ENCODE data around the gene MFNG. TPM values are rescaled to one million over a fixed set of nuclear protein-coding genes. Genes with fewer than 3 reads are reported as not detected.
A peak's percentile ranks its signal among the peaks of the same experiment; 100 is the strongest.

MFNG gene
- polyA plus RNA-seq, 1 experiment: not detected

DNA sequence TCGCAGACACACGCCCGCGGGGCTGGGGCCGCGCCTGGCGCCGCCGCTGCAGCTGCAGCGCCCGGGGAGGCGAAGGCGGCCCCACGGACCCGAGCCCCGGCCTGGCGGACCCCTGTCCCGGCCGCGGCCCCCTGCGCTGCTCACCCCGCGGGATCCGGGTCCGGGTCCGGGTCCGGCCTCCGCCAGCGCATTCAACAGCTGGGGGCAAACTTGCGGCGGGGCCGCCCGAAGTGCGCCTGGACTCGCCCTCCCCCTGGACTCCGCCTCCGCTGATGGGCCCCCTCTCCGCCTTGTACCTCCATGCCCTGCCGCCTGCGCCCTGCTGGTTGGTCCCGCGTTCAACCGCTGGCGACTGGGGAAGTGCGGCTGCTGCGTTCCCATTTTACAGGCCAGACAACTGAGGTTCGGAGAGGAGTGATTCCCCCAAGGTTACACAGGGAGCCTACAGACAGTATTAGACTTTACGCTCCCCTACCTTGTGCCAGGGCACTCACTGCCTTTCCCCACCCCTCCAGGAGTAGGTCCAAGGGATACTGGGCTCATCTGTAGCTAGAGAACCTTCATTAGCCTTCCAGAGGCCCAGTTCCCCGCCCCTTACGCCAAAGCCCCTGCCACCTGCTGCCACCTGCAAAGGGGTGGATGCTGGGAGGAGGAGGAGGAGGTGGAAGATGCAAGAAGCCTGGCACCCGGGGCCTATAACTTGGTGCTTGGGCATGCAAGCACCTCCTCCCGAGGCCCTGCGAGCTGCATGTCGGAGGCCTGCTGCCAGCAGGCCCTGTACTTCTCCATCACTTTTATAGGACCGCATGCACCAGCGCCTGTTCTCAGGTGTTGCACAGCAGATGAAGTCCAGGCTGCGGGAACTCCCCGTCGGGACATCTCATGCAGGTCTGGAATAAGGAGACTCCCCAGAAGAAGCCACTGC is 58.2 kb downstream of the MFNG start:
- peak overlapping the region; percentile 53 for H3K4me3 ChIP-seq (ENCODE audit: low read depth, low read length)
- ChIA-PET CTCF (interaction anchor here (1.0 to 7.6 kb wide), 22 partner anchors 7 to 198 kb away, joined by 3 to 196 read pairs (median 6); partner anchors contain the start of gene MFNG), POLR2A (no interaction called here)
- TF ChIP-seq, protein P1, sequence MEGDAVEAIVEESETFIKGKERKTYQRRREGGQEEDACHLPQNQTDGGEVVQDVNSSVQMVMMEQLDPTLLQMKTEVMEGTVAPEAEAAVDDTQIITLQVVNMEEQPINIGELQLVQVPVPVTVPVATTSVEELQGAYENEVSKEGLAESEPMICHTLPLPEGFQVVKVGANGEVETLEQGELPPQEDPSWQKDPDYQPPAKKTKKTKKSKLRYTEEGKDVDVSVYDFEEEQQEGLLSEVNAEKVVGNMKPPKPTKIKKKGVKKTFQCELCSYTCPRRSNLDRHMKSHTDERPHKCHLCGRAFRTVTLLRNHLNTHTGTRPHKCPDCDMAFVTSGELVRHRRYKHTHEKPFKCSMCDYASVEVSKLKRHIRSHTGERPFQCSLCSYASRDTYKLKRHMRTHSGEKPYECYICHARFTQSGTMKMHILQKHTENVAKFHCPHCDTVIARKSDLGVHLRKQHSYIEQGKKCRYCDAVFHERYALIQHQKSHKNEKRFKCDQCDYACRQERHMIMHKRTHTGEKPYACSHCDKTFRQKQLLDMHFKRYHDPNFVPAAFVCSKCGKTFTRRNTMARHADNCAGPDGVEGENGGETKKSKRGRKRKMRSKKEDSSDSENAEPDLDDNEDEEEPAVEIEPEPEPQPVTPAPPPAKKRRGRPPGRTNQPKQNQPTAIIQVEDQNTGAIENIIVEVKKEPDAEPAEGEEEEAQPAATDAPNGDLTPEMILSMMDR (IDR thresholded peaks at IDR 0.05; ENCODE audit: insufficient read depth, low read depth, low read length): no peak
- DNase-seq (ENCODE audit: low read depth): no peak
- no peaks in the 10 kb centered on the region for H3K36me3 ChIP-seq (ENCODE audit: control insufficient read depth, insufficient read depth, low read length)
- H3K27me3 ChIP-seq (ENCODE audit: control insufficient read depth, insufficient read depth, low read length): peaks cover 16% of the 10 kb centered on the region

DNA sequence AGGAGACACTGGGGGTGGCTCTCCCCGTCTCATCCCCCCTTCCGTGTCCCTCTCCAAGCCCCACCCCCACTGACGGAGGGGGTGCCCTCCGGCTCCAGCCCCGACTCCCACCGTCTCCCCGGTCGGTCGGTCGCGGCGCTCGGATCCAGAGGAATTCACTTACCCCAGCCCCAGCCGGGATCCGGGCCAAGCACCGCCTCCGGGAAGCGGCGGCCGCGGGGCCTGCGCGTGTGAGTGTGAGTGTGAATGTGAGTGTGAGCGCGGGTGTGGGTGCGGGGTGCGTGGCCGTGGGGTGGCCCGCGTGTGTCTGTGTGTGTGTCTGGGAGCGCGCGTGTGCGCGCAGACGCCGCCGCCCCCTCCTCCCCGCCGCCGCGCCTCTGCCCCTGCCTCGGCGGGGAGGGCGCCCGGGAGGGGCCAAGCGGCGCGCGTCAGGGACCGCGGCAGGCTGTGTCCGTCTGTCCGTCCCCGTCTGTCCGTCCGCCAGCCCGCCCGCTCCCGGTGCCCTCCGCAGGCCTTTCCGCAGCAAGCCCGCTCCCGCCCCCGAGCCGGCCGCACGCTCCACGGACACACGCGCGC is 59.0 kb downstream of the MFNG start, which contains the start of gene ELFN2:
TSS of gene ELFN2 (minus strand) at position 345 of the 576 bp plus-strand sequence. CDS start 51,945 bp downstream, outside the sequence.
- ChIA-PET CTCF (interaction anchor here (1.2 to 7.6 kb wide), 6 partner anchors 12 to 166 kb away, joined by 3 to 196 read pairs (median 18); no protein-coding TSS in a partner anchor), POLR2A (no interaction called here)
- TF ChIP-seq, protein P1 (IDR thresholded peaks at IDR 0.05; ENCODE audit: insufficient read depth, low read depth, low read length): no peak
- Histone ChIP-seq H3K4me3 (ENCODE audit: low read depth, low read length) (peak within 1 kb of the TSS; percentile 53), H3K27me3 (ENCODE audit: control insufficient read depth, insufficient read depth, low read length) (peaks cover 16% of the 10 kb centered on the region), H3K36me3 (ENCODE audit: control insufficient read depth, insufficient read depth, low read length) (no peaks in the 10 kb centered on the region)
- no peak for DNase-seq (ENCODE audit: low read depth)

DNA sequence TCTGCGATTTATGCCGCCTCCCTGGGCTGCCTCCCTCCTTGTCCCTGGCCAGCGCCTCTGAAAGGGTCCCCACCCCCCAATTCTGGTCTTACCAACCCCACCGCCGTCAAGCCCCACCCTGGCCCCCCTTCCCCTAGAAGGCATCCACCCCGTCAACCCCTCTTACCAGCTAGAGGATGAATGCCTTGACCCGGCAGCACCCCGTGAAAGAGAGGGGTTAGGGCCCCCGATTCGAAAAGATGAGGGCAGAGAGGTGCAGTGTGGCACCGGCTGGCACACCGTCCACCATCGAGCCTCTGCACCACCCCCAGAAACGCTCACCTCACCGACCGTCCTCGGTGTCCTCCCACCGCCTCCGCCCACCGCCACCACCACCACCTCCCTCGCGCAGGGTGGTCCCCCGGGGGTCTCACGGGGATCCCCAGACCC is 59.5 kb downstream of the MFNG start:
- Histone ChIP-seq H3K27me3 (ENCODE audit: control insufficient read depth, insufficient read depth, low read length) (peaks cover 20% of the 10 kb centered on the region), H3K4me3 (ENCODE audit: low read depth, low read length) (peak overlapping the region; percentile 53), H3K36me3 (ENCODE audit: control insufficient read depth, insufficient read depth, low read length) (no peaks in the 10 kb centered on the region)
- ChIA-PET CTCF (interaction anchor here (0.9 kb wide), 1 partner anchor 180 kb away, joined by 3 read pairs; no protein-coding TSS in a partner anchor), POLR2A (no interaction called here)
- TF ChIP-seq, protein P1 (IDR thresholded peaks at IDR 0.05; ENCODE audit: insufficient read depth, low read depth, low read length): no peak
- DNase-seq (ENCODE audit: low read depth): no peak

DNA sequence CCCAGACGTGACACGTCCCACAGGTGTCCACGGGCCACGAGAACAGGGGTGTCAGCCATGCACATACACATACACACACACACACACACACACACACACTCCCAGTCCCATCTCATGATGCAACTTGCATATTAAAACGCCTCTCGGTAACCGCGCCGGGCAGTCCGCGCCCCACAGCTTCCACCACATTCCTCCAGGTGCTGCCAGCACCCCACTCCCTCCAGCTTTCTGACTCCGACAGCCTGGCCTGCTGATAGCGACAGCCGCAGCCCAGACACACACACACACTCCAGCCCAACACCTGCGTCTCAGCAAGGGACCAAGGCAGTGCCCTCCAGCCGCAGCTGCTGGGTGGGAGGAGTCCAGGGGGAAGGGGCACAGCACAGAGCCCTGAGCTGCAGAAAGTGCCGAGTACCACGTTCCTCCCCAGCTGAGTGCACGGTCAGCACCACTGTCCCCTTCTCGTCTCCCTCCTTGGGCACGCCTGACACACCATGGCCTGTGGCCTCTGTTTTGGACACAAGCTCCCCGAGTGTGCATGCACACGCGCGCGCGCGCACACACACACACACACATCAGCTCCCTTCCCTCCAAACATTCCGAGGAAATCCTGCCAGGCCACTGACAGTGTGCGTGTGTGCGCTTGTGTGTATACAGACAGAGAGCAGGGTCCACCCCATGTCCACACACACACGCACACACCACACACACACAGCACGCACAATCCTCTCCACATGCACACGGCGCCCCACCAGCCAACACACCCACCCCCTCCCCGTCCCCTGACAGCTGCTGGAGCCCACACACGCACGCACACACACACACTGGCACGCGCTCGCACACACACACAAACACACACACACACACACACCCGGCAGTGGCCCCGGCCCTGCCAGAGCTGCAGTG is 60.1 kb downstream of the MFNG start:
- Histone ChIP-seq H3K4me3 (ENCODE audit: low read depth, low read length) (peak overlapping the region; percentile 53), H3K27me3 (ENCODE audit: control insufficient read depth, insufficient read depth, low read length) (peaks cover 20% of the 10 kb centered on the region), H3K36me3 (ENCODE audit: control insufficient read depth, insufficient read depth, low read length) (no peaks in the 10 kb centered on the region)
- DNase-seq (ENCODE audit: low read depth): no peak
- ChIA-PET POLR2A (no interaction called here), CTCF (interaction anchor here (0.9 to 1.0 kb wide), 2 partner anchors 11 to 181 kb away, joined by 3 read pairs; no protein-coding TSS in a partner anchor)
- TF ChIP-seq, protein P1 (IDR thresholded peaks at IDR 0.05; ENCODE audit: insufficient read depth, low read depth, low read length): no peak

Data from BJ (cell line).